GM21723 (cell line): ENCODE measurements around the gene TBC1D20.
"Not testable (repeated sequence)": the region's sequence is repeated elsewhere in the genome, so short reads cannot be mapped to it uniquely, and the experiment has no call there.

Source experiments
- ATAC-seq: cut with Tn5 transposase; IDR thresholded peaks from one replicate; pipeline ENCODE4 v1.9.1; 2021; ENCODE audit warnings: mild to moderate bottlenecking, moderate library complexity; ENCODE audit not compliant: unreplicated experiment

Gene TBC1D20

GRCh38 chr20:402898-403581 is 59.3 kb downstream of the TBC1D20 start:
- ATAC-seq: no peak

GRCh38 chr20:402496-402885 is 59.8 kb downstream of the TBC1D20 start:
- ATAC-seq: no peak

- ATAC-seq: no peak
Measured at GRCh38 chr20:401682-402495, 60.4 kb downstream of the TBC1D20 start.

- no peak for ATAC-seq
Measured at GRCh38 chr20:400454-401275, 61.7 kb downstream of the TBC1D20 start.

- ATAC-seq: no peak
Measured at GRCh38 chr20:400128-400453, 62.2 kb downstream of the TBC1D20 start.

- ATAC-seq: no peak
Measured at GRCh38 chr20:399182-399707, 63.1 kb downstream of the TBC1D20 start.

GRCh38 chr20:397432-398237 is 64.7 kb downstream of the TBC1D20 start:
- ATAC-seq: no peak

- no peak for ATAC-seq
Measured at GRCh38 chr20:396619-397431, 65.5 kb downstream of the TBC1D20 start.

- no peak for ATAC-seq
Measured at GRCh38 chr20:396252-396618, 66.1 kb downstream of the TBC1D20 start.

GRCh38 chr20:393296-393695 is 69.0 kb downstream of the TBC1D20 start:
- ATAC-seq: not testable (repeated sequence)

GRCh38 chr20:391041-391711 is 71.2 kb downstream of the TBC1D20 start:
- no peak for ATAC-seq

- no peak for ATAC-seq
Measured at GRCh38 chr20:389220-389619, 73.1 kb downstream of the TBC1D20 start.

GRCh38 chr20:388034-388994 is 74.0 kb downstream of the TBC1D20 start:
- no peak for ATAC-seq

- ATAC-seq: no peak
Measured at GRCh38 chr20:387520-387919, 74.8 kb downstream of the TBC1D20 start.

- ATAC-seq: not testable (repeated sequence)
Measured at GRCh38 chr20:386634-387033, 75.7 kb downstream of the TBC1D20 start.
